Dermis microvascular lymphatic vessel endothelial cell (primary cell): ENCODE measurements around the gene RAB28. TPM values are rescaled to one million over a fixed set of nuclear protein-coding genes. Genes with fewer than 3 reads are reported as not detected.

Source experiments
- DNase-seq, 2 donors: peaks; one replicate each; pipeline versions ENCODE4 v3.0.0 to v3.0.0-alpha.2; 2010; ENCODE audit warnings: low read depth in 2 of 2
- total RNA-seq: library from RNA; depleted of rRNA; stranded (reverse); fragments of >200 nt; gene quantifications from 2 replicates; pipeline ENCODE4 v1.2.1, GENCODE V29; 2014

RAB28 gene
- total RNA-seq, 1 donor from 2014 or later, result 8.9 TPM

DNA sequence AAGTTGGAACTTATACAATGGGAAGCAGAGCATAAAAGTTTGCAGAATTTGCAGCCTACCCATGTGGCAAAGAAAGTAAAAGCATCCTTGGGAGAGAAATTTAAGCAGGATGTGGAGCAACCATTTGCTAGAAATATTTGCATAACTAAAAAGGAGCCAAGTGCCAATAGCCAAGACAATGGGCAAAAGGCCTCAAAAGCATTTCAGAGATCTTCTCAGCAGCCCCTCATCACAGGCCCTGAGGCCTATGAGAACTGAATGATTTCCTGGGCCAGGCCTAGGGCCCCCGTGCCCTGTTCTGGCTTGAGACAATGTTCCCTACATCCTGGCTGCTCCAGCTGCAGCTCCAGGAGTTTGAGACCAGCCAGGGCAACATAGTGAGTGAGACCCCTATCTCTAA lies 25.3 kb upstream of the RAB28 start:
- DNase-seq, result no peak

DNA sequence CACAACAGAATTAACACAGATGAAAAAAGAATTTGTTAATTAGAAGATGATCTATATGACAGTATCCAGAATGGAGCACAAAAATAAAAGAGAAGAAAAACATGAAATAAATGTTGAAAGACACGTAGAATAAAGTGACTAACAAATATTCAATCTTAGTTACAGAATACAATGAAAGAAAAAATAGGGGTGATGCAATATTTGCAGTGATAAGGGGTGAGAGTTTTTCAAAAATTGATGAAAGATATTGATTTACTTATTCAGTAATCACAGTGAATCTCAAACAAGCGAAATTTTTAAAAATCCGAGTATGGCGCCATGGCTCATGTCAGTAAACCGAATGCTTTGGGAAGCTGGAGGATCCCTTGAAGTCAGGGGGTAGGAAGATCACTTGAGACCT lies 20.2 kb upstream of the RAB28 start:
- DNase-seq, result no peak

DNA sequence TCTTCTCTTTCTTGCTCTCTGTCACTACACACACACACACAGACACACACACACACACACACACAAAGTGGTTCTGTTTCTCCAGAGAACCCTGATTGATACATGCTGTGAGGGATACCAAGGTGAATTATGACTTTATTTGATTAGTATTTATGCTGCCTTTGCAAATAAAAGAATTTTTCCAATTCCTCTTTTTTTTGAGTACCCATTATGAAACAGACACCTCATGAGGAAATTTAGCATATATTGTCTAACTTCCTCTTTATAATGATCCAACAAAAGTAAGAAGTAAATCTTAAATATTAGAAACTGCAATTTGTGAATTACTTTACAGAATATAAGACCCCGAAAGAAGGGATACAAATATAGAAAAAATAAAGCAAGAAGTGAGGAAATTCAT lies 14.3 kb upstream of the RAB28 start:
- no peak for DNase-seq

DNA sequence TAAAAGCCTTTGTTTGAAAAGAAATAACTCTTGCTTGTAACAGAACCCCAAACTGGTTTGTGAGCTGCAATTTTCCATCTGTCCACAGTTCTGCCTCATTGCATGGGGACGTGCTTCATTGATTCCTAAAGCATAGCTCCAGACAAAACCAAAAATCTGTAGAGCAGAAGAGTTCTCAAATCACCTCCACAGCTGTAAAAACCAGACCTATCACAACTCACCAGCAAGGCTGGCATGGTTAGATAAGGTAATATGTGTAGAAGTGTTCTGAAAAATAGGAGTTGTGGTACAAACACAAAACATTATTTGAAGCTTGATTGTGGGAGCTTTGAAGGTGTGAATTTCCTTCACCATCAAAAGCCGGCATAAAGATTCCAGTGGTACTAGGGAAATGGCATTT lies 12.5 kb upstream of the RAB28 start:
- no peak for DNase-seq

DNA sequence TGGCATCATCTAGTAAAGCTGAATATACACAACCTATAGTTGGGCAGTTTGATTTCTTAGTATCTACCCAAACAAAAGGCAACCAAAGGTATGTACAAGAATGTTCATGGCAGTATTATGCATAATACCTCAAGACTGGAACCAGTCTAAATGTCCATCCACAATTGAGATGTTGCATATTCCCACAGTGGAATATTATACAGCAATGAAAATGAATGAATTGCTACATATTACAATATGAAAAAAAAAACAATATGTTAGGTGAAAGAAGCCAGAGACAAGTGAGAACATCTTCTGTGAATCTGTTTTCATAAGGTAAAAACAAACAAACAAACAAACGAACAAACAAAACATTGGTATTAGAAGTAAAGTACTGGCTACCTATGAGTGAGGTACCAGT lies 11.6 kb upstream of the RAB28 start:
- no peak for DNase-seq

DNA sequence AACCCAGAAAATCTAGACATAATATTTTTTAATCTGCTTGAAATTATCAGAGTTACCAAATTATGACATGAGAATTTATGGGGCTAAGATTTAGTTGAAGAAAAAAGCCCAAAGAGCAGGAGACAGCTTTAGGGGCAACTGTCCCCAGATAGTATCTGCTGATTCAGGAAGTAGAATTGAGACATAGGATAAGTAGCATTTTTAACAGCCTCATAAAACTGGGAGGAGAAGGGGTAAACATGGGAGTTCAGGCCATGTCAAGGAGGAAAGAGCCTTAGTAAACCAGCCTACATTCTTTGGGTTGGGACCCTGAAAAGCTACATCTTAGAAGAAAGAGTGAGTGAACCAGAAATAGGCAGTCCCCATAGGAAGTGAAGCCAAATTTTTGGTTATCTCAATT lies 9.7 kb upstream of the RAB28 start:
- no peak for DNase-seq

DNA sequence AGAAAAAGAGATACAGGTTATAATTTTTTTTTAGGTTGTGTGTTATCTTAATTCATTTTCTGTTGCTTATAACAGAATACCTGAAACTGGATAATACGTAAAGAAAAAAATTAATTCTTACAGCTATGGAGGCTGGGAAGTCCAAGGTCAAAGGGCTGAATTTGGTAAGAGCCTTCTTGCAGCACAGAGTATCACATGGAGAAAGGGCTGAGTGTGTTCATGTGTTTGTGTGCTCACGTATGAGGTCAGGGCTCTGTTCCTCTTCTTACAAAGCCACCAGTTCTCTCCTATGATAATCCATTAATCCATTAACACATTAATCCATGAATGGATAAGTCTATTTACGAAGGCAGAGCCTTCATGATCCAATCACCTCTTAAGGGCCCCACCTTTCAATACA lies 8.6 kb upstream of the RAB28 start:
- DNase-seq, result no peak

DNA sequence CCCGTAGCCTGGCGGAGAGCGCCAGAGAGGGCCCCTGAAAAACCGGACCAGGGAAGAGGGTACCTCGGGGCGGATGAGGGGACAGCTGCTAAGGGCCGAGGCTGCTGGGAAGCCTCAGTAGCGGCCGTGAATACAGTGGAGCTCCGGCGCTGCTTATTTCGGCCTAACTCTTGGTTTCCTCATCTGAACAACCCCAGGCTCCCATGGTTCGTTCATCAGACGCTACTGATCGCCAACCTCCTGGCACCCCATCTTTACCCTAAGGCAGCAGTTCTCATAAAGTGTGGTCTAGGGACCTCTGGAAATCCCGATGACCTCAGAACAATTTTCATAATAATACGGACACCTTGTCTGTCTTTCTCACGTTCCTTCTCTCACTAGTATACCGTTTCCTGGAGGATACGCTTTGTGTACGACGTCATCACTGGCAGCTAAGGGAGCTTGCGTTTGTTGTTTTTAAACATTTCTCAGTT lies 645 bp upstream of the RAB28 start:
- peak; percentile 42 to 54 for DNase-seq

DNA sequence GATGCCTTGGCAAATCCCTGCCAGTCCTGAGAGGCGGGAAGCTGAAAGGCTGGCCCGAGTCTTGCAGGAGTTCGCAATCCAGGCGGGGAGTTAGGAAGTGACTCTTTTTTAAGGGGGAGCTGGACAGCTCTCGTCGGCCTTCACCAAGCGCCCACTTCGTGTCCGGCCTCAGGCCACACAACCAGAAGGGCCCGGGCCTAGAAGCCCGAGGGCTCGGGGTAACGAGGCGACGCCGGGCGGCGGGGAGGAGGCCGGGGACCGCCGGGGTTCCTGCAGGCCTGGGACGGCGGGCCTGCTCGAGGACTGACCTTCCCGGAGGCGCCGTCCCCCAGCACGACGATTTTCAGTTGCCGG lies 395 bp downstream of the RAB28 start:
- DNase-seq, result peak; percentile 24 to 80

DNA sequence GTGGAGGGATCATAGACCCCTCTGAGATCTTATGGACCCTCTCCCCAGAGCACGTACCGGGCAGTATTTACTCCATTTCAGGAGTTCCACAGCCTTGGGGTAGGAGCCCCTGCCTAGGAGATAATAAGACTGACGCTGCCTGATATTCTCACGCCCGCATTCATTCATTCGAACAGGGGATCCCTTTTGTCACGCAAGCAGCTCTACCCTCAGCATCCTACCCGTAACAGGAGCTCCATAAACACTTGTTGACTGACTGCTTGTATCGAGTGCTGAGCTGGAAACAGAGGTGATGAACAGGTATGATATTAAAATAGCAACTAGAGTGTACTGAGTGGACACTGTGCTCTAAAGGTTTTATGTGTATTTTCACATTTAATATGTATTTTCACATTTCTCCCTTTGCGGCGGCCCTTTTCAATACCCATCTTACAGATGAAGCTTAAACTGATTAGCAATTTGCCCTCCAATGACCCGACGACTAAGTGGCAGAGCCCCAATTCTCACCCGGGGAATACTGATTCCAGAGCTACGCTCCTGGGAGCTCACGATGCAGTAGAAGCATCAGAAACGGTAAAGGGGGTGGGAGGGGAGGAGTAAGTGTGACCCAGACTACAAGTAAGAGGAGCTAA lies 888 bp downstream of the RAB28 start:
- DNase-seq, result peak; percentile 2 to 4

DNA sequence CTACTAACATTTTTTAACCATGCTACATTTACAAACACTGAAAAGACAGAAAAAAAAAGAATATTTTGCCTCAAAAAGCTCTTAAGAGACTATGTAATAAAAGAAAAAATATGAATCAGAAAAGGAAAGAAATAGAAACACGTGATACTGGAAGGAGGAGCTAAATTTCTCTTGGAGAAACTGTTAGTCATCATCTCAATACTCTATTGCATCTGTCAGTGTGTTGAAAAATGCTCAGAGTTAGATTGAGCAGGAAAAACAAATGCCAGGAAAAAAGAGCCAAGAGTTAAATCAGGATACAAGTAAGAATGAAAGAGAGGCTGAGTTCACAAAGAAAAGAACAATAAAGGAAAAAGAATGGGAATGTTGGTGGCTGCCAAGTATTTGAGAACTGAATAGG lies 2.6 kb downstream of the RAB28 start:
- peak in 1 of 2 donors; percentile 62 for DNase-seq

DNA sequence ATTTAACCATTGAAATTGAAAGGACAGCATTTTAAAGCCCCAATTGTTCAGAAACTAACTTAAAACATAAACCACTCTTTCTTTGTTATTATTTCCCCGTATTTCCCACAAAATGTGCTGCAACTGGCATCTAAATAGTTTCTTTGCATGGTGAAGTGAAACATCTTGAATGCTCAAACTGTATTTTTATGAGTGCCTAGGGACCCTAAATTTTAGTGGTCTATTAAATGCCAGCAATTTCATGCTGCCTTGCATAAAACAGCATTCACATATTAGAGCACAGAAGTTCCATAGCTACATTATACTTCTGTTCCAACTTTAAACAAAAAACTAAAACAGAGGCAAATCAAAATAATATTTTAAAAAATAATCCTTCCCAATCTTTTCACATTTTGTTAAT lies 5.4 kb downstream of the RAB28 start:
- DNase-seq, result no peak

DNA sequence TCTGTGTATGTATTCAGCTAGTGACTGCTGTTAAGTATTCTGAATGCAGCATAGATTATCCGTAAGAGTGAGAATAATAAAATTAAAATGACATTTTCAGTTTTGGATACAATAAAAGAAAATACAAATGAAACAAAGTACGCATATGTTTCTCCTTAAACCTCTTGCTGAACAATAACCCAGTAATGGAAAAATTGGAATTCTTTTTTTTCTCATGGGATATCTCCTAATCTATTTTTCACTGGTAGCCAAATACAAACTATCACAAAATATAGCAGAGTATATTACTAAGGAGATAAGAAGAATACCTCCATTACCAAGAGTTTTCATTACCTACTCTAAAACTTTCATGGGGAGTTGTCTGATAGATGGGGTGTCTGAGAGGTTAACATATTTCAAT lies 6.0 kb downstream of the RAB28 start:
- DNase-seq, result no peak

DNA sequence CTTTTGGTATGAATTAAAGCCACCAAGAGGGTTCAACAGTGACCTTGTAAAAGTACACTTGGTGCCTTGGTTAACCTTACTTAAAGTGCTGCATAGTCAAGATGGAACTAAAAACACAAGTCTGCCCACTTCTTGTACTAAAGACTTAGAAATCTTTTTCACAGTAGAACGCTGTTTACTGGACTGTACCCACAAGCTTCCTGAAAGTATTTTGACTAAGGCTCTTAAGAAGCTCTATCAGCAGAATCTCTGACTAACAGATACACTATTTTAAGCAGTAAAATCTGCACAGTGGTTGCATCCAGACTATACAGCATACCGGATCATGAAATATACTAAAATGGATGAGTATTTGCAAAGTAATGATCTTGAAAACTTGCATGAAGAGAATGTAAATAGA lies 7.2 kb downstream of the RAB28 start:
- no peak for DNase-seq

DNA sequence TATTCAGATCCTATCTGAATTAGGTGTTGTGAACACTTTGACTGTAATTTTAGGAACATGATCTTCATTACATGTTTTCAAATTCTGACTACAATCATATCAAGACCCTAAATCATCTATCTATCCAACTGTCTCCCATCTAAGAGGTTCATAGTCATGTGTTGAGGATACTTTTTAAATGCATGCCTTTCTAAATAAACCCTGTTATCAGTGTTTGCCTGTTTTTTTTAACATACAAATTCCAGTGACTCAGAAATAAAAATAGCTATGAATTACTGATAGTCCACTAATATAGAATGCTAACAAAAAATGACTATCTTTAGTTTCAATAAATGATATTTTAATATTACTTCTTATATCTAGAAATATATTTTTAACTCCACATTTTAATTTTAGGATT lies 8.0 kb downstream of the RAB28 start:
- no peak for DNase-seq

DNA sequence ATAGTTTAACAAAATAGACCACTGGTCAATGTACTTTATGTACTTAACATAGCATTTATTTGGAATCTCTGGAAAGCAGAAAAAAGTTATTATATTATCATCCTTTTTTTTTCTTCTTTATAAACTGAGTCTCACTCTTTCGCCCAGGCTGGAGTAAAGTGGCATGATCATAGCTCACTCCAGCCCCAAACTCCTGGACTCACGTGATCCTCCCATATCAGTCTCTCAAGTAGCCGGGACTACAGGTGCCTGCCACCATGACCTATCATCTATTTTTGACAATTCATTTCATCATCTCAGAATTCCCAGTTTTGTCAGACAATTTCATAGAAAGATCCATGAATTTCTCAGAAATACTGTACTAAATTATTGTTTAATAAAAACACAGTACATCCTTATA lies 12.7 kb downstream of the RAB28 start:
- no peak for DNase-seq

DNA sequence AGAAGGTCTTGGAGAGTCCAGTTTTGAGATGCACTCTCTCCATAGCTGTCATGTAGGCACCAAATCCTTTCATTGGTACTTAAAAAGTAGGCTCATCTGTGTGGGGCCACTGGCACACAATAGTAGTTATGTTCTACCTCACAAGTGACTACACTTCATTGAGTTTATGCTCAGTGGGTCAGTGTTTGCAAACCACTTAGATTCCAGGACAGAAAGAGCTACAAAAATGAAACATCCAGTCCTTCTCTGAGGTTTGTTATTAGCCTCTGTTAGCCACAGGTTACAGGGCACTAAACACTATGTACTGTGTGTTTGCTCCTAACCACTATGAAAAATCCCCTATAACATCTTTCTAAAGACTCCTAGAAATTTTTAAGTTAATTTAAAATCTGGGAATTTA lies 13.8 kb downstream of the RAB28 start:
- no peak for DNase-seq

DNA sequence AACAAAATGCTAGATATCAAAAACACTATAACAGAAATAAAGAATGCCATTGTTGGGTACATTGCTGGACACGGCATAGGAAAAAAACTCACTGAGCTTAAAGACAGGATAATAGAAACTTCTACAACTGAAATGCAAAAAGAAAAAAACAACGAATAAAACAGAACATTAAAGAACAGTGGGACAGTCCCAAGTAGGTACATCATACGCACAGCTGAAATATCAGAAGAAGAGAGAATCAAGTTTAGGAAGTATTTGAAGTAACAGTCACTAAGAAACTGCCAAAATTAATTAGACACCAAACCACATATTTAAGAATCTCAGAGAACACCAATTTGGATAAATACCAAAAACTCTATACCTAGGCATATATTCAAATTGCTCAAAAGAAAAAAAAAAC lies 19.2 kb downstream of the RAB28 start:
- DNase-seq, result no peak

DNA sequence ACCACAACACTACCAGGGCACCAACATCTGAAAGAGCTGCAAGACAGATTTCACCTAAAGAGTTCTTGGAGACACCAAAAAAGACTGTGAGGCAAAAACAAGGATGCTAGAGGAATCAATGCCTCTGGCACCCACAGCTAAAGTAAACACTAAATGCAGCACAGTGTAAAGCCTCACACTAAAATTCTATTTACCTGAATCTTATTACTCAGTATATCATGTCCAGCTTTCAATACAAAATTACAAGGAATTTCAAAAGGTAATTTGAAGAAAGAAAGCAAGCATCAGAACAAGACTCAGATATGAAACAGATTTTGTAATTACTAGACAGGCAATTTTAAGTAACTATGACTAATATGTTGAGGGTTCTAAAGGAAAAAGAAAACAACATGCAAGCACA lies 19.6 kb downstream of the RAB28 start:
- no peak for DNase-seq

DNA sequence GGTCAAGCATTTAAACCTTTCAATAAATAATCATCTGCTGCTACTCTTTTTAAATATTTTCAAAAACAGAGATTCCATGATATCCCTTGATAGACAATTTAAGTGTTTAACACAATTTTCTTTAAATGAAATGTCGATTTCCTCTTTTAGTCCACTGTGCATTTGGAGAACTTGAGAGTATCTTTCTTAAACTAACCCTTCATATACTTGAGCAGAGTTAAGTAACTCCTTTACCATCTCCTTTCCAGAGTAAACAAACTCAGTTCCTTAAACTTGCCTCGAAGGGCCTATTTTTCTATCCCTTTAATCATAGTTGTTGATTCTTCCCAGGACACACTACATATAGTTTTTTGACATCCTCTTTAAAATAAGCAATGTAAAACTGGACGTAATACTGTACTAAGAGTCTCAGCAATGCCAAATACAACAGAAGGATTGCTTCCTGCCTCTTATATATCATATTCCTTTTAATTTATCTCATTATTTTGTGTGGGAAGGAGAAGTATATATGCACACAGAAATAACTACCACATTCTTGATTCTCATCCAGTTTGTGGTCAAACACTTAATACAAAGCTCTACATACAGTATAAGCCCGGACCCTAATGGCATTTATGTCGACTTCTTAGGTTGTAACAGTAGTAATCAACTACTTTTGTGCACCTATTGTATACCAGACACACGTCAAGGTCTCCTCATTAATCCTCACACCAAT lies 22.8 kb downstream of the RAB28 start:
- DNase-seq, result no peak

DNA sequence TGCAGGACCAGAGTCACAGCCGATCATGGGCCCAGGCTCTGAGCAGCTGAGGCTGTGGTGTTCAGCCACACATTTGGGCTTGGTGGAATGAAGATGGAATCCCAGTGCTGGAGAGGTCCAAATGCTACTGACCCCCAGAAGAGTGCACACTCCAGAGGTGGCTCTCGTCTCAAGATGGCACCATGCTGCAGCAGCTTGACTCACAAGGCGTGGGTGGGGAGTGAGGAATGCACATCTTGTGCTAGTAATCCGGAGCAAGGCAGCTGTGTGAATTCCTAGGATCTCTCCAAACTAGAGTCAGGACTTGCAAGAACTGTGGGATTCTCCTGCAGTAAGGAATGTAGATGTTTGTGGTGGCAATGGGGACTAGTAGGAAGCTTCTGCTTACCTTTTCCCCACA lies 28.7 kb downstream of the RAB28 start:
- DNase-seq, result no peak

DNA sequence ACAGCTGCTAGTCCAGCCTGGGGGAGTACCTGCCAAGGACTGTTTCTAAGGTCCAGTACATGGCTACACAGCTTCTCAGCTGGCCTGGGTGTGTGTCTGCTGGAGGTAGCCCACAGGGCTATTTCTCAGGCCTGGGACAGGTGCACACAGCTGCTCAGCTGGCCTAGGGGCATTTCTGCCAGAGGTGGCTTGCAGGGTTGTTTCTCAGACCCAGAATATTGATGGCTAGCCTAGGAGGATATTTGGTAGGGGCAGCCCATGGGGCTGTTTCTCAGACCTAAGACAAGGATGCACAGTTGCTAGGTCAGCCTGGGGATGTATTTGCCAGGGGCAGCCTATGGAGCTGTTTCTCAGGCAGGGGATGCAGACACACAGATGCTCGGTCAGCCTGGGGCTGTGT lies 29.4 kb downstream of the RAB28 start:
- DNase-seq, result no peak

DNA sequence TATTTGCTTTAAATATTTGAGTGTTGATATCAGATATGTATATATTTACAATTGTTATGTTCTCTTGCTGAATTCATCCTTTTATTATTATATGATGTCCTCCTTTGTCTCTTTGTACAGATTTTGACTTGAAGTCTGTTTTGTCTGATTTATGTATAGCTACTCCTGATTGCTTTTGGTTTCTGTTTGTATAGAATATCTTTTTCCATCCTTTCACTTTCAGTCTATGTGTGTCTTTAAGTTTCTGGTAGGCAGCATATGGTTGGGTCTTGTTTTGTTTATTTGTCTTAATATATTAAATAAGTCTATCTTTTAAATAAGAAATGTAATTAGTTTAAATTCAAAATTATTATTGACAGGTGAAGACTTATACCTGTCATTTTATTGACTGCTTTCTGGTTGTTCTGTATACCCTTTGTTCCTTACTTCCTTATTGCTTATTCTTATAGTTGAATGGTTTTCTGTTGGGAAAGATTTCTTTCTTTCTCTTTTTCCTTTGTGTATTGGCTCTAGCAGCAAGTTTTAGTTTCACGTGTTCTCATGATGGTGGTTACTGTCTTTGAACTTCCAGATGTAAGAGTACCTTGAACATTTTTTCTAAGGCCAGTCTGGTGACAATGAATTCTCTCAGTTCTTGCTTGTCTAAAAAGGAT lies 31.1 kb downstream of the RAB28 start:
- no peak for DNase-seq
